Posterior vena cava (tissue), 2 donors: ENCODE results near the gene WARS2. TPM values are rescaled to one million over a fixed set of nuclear protein-coding genes. Genes with fewer than 3 reads are reported as not detected.

Source experiments
- DNase-seq: peaks from one replicate; pipeline ENCODE4 v3.0.0-alpha.2; 2020; ENCODE audit warnings: low spot score
- intact Hi-C, 2 donors: fragments of 100-400 bp; cut with DNase I; formaldehyde crosslinking; loops; one replicate each; pipeline versions ENCODE4 v1.14.1 to v1.14.2; 2022 to 2023
- total RNA-seq, 2 donors: library from RNA; stranded (reverse); fragmentation: NEBNext Ultra II Directional; extraction: Animal tissue kit (Norgen Biotek cat#: 25700); gene quantifications; one replicate each; pipeline ENCODE4 v1.2.1, GENCODE V29; 2021
- donor health status: DM: yes; HTN: yes; CAD: no.
- donor health status: DM: yes; HTN: yes; CAD: no.

WARS2 gene
- total RNA-seq, 2 donors from 2014 or later, result 9.2 to 13.0 TPM

- intact Hi-C loops, result no loop called here
- DNase-seq, result no peak
Measured at GRCh38 chr1:119048624-119049404, 91.6 kb downstream of the WARS2 start.

DNA sequence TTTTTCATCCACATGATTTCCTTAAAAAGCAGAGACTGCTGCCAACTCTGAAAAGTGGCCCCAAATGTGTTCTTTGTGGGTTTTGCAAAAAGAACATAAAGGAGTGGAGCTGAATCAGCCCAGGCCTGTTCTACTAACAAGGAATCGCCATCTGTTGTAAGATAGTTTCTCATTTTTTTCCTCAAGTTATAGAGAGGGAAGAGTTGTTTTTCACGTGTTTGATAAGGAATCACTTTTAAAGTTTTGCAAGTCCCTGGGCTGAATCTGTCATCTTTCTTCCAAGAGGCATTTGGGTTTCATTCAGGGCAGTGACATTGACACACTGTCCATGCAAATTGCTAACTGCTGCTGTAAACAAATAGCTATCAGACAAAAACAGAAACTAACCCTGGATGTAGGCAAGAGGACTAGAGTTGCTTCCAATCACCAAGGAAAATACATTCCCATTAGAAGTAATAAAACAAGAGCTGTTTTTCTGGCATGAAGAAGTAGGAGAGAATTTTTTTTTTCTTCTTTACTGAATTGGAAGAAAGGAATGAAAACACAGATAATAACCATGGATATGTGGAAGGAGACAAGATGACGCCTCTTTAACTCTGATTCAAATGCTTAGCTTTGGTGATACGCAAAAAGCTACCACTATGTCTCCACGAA lies 93.5 kb downstream of the WARS2 start:
- no peak for DNase-seq
- intact Hi-C loops, result no loop called here

DNA sequence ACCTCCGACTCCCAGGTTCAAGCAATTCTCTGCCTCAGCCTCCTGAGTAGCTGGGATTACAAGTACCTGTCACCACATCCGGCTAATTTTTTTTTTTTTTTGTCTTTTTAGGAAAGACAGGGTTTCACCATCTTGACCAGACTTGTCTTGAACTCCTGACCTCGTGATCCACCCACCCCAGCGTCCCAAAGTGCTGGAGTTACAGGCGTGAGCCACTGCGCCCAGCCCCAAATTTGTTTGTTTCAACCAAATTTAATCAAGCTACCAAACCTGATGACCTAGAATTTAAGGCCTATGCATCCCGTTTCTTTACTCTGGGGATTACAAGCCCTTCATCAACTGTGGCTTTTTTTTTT lies 94.0 kb downstream of the WARS2 start:
- DNase-seq, result no peak
- intact Hi-C loops, result no loop called here

DNA sequence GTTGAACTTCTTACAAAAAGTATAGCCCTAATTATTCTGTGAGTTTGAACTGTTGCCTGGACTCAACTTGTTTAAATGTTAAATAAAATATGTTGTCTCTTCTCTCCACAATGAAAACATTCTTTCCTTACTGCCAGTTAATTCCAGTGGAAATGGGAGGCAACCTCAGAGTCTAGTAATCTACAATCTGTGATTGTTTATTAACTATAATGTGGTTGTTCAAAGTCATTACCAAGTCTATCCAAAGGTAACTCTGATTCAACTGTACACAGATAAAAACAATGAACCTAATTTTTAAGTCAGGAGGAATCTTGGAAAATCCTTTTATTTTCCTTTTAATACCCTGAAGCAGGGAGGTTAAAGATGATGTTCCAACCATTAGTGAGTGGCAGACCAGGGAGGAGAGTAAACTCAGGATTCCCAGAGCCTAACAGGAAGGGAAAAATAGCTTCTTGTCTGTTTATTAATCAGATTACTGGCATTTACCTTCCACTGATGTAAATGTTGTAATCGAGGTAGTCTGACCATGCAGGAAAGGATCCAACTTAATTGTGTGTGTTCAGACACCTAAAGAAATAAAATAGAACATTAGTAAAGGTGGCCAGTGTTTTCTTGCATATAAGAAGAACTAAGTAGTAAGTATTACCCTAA lies 95.2 kb downstream of the WARS2 start:
- DNase-seq, result no peak
- intact Hi-C loops, result no loop called here

GRCh38 chr1:119040906-119041305 lies 99.5 kb downstream of the WARS2 start:
- no peak for DNase-seq
- intact Hi-C loops, result no loop called here

DNA sequence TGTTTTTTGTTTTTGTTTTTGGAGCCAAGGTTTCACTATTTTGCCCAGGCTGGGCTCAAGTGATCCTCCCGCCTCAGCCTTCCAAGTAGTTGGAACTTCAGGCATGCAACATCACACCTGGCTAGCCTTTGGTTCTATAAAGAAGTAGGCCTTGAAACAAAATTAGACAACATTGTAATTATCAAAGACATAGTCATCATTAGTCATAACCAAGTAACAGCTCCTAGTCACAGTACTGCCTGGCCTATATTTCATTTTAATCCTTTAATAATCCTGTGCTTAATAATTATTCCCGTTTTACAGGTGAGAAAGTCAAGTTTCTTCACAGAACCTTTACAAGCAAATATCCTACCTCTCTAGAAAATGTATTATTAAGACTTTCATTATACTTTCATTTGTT lies 100.0 kb downstream of the WARS2 start:
- DNase-seq, result no peak
- intact Hi-C loops, result no loop called here

GRCh38 chr1:119038363-119038762 lies 102.1 kb downstream of the WARS2 start:
- no peak for DNase-seq
- intact Hi-C loops, result no loop called here

DNA sequence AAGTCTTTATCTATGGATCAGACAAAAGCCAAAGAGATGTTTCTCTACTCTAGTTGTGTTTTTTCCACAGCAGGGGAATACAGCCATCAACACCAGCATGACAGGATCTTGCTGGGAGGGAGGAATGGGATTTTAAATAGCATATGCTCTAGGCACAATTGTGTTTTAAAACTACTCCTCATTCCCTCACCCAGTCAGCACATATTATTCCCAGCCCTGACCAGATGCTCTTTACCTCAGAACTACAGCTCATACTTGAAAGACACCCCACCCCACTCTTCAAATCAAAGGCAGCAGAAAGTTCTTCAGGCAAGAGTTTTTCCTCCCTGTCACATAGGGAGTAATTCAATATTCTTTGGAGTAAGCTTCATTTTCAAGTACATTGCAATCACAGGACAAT lies 106.1 kb downstream of the WARS2 start:
- intact Hi-C loops, result no loop called here
- no peak for DNase-seq

GRCh38 chr1:119032986-119033385 lies 107.5 kb downstream of the WARS2 start:
- intact Hi-C loops, result no loop called here
- no peak for DNase-seq

DNA sequence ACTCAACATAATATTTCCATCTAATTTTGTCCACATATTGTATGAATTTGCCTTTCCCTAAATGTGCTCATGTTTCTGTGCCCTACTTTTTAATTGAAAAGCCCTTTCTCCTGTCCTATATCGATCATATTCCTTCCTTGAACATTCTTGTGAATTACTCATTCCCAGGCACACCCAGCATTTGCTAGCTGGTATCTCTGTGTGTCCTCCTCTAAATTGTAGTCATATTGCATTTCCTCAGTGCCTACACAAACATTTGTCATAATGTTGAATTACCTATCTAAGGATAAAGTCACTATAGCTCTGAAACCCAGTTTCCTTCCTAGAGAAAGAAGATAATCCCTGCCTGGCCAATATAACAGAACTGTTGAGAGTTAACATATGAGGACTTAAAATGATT lies 112.7 kb downstream of the WARS2 start:
- intact Hi-C loops, result no loop called here
- no peak for DNase-seq

- no peak for DNase-seq
- intact Hi-C loops, result no loop called here
Measured at GRCh38 chr1:119026956-119027355, 113.5 kb downstream of the WARS2 start.

GRCh38 chr1:119015547-119015946 lies 124.9 kb downstream of the WARS2 start:
- no peak for DNase-seq
- intact Hi-C loops, result no loop called here

GRCh38 chr1:119012383-119012782 lies 128.1 kb downstream of the WARS2 start:
- DNase-seq, result no peak

GRCh38 chr1:119011706-119012105 lies 128.7 kb downstream of the WARS2 start:
- intact Hi-C loops, result loop anchor here in 1 of 2 donors (5.0 kb wide), 1 partner anchor 859 kb away; no protein-coding TSS in a partner anchor
- no peak for DNase-seq

More at GRCh38 chr1:119012383-119012782, 128.1 kb downstream of the WARS2 start:
- intact Hi-C loops, result loop anchor here in 1 of 2 donors (5.0 kb wide), 1 partner anchor 860 kb away; no protein-coding TSS in a partner anchor

DNA sequence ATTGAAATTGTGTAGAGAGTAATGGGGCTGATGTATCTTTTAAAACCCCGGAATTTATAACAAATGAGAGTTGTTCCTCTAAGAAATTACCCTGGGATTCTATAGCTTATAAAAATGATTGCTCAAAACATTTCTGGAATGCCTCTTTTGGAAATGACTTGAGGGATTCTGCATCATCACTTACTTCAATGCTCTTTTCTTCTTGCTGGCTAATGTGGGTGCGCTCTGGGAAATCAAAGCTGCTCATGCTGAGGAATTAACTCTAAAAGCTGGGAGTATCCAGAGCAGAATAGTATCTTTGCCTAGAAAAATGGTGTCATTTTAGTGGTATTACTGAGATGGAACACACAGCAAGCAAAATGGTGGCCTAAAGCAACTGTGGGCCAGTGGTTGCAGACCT lies 129.3 kb downstream of the WARS2 start:
- intact Hi-C loops, result loop anchor here in 1 of 2 donors (5.0 kb wide), 1 partner anchor 859 kb away; no protein-coding TSS in a partner anchor
- no peak for DNase-seq

GRCh38 chr1:119010201-119010600 lies 130.3 kb downstream of the WARS2 start:
- DNase-seq, result peak; percentile 25
- intact Hi-C loops, result loop anchor here in 1 of 2 donors (5.0 kb wide), 1 partner anchor 858 kb away; no protein-coding TSS in a partner anchor

DNA sequence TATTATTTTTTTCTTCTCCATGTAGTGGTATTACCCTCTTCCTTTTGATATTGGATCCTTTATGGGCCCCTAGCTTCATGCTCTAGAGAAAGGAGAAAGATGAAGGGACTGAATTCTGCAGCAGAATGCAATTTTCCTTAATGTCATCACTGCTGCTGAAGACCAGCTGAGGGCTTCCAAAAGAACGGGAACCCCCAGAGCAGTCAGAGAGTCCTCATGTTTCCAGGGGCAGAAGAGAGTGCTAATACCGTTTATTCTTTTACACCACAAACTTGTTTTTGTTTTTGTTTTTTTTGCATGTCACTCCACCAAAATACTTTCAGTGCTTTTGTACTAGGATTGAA lies 131.2 kb downstream of the WARS2 start:
- intact Hi-C loops, result no loop called here
- DNase-seq, result no peak

DNA sequence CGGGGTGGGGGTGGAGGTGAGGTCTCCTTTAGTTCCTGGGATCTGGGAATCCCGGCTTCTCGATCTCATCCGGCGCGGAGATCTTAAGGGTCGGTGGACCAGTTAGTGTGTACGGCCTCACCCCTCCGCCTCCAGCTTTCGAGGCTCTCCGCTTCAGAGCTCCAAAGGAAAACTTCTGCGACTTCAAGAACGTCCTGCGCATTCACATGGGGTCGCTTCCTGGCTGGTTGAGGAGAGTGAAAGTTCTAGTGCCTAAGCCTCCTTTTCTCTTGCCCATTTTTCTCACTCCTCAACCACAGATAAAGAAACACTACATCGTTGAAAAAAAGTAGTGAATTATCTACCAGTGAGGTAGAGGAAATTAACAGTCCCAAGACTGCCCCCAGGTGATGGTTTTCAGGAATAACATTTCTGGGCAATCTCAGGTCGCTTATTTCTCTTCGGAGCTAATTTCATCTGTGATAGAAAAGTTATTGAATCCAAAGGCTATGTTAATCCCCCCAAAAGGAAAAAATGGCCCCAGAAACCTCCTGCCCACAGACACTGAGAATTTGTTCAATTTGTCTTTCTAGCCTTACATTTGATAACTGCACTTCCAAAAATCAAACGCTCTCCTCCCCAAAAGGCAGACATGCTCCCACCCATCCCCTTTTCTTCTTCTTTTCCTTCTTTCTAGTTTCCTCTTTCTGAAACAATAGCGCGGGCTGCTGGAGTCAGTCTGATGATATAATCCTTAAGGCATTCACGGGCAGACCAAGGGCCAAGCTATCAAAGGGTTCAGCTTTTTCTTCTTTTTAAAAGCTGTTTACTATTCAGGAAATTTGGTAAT lies 131.8 kb downstream of the WARS2 start:
- intact Hi-C loops, result no loop called here
- DNase-seq, result peak; percentile 26

- intact Hi-C loops, result no loop called here
- peak; percentile 78 for DNase-seq
Measured at GRCh38 chr1:119007670-119008482, 132.6 kb downstream of the WARS2 start.
